ENCODE measurements around the gene PPM1H. TPM values are rescaled to one million over a fixed set of nuclear protein-coding genes. Genes with fewer than 3 reads are reported as not detected.
A peak's percentile ranks its signal among the peaks of the same experiment; 100 is the strongest.

The PPM1H gene
- total RNA-seq, 1 experiment from 2014 or later, result 9.7 TPM

DNA sequence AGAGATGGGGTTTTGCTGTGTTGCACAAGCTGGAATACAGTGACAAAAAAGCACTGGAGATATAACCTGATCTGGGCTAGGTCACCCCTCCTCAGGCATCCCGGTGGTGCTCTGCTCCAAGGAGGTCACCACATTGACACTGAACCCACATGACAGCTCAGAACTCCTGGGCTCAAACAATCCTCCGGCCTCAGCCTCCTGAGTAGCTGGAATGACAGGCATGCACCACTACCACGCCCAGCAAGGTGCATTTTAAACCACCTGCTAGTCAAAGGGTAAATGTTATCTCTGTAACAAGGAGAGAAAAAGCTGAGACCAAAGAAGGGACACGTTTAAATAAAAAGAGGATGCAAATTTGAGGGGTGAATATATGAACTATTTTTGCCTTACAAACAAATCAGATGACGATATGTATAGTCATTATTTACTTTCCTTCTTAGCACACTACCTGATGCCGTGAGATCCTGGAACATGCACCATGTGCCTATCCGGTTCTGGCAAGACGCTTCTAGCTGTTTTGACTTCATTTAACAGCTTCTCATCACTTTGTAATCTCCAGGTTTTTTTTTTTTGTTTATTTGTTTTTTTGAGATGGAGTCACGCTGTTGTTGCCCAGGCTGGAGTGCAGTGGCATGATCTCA lies 135.1 kb downstream of the PPM1H start:
- DNase-seq (ENCODE audit: low read depth), result no peak

DNA sequence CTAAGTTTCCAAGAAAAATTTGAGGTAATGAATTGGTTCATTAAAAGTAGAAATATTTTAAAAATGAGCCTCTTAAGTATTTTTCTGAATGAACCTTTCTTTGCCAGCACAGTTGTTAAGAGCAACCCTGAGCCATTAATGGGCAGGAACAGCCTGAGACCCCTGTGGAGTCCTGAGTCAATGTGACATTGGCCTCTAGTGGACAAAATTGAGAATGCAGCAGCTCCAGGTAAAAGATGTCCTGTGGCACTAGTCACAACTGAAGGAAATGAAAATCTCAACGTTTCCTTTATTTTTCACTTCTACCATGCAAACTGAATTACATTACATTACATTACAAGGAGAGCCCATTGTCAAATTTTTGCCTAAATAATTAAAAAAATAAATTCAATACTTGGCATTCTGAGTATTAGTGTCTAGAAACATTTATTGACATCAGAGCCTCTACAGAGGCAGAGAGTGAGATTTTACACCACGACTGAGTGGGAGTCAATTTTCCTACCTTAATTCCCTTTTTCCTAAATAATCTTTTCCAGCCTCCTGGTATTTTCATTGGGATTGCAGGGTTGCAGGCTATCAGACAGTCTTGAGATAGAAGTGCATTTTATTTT lies 135.7 kb downstream of the PPM1H start:
- DNase-seq (ENCODE audit: low read depth), result peak; percentile 83

DNA sequence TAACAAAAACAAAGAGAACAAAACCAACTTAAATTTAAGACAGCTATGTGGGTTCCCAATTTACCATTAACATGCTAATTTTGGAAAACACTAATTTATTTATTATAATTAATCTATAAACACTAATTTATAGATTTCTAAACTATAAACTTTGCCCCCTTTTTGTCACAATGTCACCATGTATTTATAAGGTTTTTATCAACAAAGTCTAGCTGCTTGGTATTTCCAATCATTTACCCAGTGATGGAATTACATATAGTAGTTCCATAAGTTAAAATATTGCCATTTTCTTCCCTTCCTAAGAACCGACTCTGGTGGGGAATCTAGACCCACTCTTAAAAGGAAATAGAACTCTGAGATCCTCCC lies 140.7 kb downstream of the PPM1H start:
- no peak for DNase-seq (ENCODE audit: low read depth)

DNA sequence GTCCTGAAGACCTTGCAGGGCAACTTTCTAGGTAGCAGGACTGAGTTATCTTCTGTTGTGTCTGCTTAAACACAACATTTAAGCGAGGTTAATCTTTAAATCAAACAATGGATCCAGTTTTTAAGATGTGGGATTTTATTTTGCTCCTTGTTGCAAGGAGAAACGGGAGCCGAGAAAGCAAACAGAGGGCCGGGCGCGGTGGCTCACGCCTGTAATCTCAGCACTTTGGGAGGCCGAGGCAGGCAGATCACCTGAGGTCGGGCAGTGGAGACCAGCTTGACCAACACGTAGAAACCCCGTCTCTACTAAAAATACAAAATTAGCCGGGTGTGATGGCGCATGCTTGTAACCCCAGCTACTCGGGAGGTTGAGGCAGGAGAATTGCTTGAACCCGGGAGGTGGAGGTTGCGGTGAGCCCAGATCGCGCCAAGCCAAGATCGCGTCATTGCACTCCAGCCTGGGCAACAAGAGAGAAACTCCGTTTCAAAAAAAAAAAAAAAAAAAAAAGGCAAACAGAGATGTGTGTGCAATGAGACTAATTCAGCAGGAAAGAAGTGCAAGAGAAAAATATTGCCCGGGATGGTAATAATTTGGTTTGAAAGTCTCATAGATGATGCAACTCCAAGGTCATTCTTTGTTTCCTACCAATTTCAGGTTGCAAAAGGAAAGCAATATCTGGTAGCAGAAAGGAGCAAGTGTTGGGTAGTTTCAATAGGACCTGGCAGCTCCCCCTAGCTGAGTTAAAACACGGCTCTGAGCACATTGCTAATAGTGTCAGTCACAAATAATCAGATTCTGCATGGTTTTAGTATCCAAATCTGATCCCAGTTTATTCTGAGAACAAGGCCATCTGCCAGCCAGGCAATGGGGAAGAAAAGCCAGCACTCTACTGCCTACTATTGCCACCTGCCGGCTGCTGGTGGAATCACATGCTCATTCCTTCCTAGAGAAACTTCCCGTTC lies 141.4 kb downstream of the PPM1H start:
- peak; percentile 92 for DNase-seq (ENCODE audit: low read depth)

DNA sequence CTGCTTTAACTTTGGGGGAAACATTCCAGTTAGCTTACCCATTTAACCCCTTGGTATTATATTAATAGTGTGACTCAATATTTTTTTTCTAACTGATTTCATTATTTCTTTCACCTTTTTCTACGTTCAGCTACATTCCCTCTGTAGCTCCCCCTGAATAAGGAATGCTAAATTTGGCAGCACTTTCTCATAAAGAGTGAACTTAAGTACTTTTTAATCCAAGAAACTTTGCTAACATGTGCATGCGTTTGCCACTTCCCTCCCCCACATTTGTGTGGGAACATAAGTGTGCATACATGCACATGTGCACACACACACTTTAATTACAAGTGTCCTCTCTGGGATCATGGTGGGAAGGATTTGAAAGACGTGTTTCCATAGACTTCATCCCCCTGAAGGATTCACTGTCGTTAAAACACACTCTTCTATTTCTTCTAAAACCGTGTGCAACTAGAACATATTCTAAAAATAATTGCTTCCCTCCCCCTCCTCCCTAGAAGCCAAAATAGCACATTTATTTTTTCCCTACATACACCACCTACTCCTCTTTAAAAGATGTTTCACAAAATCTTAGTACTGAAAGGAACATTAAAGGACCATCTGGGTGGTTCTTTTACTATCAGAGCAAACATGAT lies 142.6 kb downstream of the PPM1H start:
- DNase-seq (ENCODE audit: low read depth), result no peak

DNA sequence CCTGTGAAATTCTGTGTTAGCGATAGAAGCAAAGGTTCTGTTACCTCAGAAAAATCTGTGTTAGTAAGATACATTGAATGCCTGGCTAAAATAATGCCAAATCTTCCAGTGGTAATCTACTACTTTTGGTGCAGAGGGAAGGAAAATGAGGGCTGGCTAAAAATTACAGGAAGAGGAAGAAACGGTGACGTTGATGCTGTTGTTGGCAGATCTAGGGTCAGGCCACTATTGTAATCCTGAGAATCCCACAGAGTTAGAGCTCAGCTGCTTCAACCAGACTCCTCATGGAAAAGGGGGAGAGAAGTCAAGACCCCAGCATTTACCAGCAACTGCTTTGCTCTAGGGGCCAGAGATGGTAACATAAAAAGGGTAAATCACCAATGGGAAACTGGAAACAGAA lies 145.1 kb downstream of the PPM1H start:
- DNase-seq (ENCODE audit: low read depth), result no peak

DNA sequence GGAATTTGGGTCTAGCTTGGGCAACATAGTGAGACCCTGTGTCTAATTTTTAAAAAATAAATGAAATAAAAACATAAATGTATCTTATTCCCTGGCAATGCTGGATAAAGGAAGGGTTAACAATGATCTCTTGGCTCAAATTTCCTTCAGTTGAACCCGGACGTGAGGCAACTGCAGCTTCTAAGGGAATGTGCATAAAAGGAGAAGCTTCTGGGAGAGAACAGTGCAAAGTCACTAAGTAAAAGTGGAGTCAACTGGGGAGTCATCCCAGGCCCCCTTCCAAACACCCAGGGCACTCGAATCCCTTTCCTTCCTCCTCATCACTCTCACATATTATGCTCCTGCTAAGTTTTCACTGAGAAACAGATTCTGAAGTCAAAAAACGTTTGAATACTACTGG lies 147.3 kb downstream of the PPM1H start:
- DNase-seq (ENCODE audit: low read depth), result peak; percentile 26

DNA sequence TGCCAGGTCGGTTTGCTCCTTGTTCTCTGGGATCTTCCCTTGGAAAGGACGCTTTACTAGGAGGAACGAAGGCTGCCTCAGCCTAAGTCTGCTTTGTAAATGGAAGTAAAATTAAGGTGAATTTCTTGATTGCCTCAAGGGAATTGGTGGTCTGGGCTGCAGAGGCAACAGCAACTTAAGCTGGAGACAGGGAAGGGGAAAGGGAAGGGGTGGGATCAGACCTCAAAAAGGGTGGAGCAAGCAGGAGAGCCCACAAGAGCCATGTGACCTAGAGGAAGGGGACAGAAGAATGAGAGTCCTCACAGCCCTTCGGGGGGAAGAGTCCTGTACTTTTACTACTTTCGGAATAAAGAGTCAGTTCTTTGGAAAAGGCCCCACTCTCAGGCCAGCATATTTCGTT lies 147.9 kb downstream of the PPM1H start:
- DNase-seq (ENCODE audit: low read depth), result peak; percentile 77

DNA sequence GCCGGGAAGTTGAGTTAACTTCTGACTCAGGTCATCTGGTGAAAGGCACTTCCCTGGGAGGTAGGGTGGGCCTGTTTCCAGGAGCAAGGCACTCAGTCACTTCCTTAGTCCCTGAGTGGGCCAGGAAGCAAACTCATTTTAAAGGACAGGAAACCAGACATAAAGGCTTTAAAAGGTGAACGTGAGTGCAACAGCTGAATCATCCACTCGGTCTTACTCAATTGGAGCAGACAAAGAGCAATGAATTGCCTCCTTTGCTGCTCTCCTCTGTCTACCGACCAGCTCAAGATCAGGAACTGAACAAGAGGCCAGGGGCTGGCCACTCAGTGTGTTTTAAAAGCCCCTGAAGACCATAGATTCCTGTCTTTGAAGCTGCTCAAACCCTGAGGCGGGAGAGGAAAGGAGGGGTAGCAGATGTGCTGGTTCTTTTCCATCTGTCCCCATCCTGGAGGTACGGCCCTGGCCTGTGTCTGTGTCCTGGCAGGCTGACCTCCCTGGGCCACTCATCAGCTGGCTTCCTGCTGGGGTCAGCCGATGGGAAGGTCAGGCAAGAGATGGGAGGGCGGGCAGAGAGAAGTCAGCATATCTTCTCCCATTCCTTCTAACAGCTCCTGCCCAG lies 148.9 kb downstream of the PPM1H start:
- peak; percentile 99 for DNase-seq (ENCODE audit: low read depth)

DNA sequence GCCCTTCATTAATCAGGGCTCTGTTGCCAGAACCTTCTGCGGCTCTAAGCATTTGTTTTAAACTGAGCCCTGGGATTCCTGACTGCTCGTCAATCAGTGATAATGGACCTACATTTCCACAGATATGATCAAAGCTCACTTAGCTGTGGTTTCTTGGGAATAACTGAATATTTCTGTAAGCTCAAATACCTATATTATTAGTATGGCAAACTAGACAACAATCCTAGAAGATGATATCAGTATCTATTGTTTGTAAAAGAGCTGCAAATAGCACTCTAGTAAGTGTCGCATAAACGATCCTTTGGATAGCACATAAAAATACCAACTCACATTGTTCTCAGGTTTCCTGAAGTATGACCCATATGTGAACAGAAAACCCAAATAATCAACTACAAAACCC lies 150.4 kb downstream of the PPM1H start:
- no peak for DNase-seq (ENCODE audit: low read depth)

DNA sequence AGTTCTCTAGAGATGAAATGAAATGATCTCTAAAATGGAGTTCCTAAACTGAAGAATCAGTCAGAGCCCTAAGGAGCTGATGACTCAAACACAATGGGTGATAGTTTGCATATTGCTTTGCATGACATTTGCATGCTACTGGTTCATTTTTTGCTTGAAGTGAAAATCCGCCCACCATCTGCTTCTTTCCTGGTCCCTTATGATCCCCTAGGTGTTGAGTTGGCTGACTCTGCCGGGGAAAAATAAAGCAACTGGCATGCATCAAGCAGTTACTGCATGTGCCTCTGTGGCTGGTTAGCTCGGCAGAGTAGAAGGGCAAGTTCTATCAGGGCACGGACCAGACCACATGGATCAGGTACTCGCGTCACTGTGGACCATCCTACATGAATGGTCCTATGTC lies 151.1 kb downstream of the PPM1H start:
- no peak for DNase-seq (ENCODE audit: low read depth)

DNA sequence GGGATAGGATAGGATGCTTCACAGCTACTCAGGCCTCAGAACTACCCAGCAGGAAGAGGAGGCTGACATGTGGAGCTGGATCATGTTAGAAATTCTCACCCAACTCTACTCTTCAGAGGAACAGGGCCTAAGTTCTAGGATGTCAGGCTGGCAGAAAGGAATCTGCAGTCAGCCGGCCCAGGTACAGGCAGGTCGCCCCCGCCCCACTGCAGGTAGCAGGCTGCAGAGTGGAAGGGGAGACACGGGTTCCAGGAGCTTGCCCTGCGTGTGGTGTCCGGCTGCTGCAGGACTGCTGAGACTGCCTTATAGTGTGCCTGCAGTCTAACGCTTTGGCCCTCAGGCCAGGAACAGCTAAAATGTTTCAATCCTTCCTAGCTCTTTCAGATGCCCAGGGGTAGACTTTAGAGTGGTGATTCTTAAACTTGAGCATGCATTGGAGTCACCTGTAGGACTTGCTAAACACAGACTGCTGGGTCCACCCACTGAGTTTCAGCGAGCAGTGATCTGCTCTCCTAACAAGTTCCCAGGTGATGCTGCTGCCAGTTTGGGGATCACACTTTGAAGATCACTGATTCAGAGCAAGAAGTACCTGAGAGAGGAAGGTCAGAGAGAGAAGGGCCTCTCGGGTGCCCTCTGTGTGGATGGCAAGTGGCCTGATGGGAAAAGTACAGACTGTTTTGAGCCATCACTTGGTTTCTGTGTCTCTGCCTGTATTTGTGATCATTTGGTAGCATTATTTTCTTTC lies 153.6 kb downstream of the PPM1H start:
- DNase-seq (ENCODE audit: low read depth), result no peak

DNA sequence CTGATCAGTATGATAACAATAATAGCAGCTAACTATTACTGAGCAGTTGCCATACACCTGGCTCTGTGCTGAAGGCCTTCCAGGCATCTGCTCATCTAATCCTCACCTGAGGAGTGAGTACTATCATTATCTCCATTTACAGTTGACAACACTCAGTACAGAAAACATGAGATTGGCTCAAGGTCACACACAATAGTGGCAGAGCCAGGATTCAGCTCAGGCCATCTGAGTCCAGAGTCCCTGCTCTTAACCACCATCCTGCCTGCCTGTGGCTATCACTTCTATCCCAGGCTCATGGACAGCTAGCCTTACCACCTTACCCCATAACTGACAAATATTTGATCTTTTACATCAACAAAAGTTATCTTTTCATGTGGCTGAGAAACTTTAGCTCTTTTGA lies 155.5 kb downstream of the PPM1H start:
- DNase-seq (ENCODE audit: low read depth), result no peak

DNA sequence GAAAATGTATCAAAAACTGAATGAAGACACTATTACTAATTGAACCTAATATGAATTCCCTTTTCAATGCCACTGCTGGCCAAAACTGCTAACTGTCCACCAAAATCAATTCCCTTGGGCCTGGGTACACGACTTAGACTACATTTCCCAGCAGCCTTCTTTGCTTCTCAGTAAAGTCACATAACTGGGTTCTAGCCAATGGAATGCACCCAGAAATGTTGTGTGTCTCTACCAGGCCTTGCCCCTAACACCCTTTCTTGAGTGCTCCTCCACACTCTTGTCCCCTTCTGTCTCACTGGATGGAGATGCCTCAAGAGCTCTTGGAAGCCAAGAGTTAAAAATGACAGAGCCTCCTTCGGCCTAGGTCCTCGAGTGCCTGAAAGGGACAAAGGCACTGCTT lies 156.8 kb downstream of the PPM1H start:
- no peak for DNase-seq (ENCODE audit: low read depth)

DNA sequence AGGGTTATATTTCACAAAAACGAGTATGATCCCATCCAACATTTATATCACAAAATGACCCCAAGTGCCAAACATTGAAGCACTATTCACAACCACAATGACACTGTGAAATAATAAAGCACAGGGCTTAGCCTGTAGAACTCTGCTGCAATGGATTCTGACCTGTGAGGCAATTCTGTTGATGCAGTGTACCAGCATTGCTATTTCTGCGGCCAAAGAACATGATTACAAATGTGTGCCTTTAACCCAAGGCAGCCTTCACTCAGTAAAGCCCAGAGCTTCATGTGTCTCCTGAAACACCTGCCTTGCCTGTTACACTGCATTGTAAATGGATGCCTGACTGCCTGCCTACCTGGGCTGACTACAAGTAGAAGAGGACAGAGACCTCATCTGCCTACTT lies 158.0 kb downstream of the PPM1H start:
- DNase-seq (ENCODE audit: low read depth), result no peak

DNA sequence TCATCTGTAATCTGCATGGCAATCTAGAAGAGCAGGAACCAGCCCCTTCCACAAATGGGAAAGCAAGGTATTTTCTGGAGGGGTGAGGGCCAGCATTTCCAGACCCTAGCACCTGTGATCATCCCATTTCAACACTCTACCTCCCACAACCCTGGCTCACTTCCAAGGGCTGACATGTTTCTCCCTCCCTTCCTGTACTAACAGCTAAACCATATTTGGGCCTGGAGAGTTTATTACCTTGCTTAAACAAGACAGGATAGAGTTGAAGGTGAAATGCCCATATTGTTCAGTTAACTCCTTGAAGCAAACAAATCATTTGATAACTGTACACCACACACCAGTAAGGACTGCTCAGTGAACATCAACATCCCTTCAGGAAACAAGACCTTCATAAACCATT lies 158.4 kb downstream of the PPM1H start:
- no peak for DNase-seq (ENCODE audit: low read depth)

DNA sequence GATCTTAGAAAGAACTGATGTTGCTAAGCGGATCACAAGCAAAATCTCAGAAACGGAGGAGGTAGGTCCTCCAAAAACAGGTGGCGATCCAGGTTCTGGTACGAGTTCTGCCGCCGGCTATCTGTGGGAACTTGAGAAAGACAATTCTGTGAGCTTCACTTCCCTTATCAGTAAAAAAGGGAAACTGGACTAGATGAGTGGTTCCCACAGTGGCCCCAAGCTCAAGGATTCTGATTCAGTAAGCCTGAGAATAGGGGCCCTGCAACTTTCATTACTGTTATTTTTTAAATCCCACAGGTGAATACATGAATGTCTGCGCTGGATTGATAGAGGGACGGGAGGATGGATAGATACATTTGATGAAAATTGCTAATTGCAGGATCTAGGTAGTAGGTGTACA lies 160.2 kb downstream of the PPM1H start:
- DNase-seq (ENCODE audit: low read depth), result no peak

DNA sequence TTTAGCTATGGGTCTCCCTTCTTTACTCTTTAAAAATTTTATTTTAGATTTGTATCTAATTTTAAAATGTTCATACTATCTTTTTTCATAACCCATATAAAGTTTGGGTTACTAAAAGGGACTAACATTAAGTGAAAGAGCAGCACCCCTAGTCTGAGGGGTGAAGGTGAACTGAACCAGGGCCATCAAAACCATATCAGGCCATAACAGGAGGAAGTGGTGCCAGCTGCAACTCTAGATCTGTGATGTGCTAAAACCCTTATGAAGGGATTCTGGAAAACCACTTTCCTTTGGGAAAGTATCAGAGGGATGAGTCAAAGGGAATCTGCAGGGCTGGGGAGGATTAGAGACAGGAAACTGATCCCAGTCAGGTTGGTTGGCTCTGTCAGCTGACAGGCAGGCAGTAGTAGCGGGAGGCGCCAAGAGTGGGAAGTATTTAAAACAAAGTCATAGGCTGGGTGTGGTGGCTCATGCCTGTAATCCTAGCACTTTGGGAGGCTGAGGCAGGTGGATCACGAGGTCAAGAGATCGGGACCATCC lies 162.5 kb downstream of the PPM1H start:
- DNase-seq (ENCODE audit: low read depth), result peak; percentile 75

DNA sequence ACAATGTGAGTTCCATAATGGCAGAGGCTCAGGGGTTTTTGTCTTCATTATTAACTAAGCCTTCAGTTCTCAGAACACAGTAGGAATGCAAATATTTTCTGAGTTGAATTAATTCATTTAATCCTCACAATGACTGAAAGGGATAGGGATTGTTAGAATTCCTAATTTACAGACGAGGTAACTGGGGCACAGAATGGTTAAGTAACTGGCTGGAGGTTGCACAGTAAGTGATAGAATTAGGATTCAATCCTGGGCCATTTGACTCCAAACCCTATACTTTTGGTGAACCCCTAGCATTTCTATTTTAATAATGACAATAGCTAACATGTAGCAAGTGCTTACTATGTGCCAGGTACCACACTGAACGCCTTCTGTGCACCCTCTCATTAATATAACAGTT lies 163.1 kb downstream of the PPM1H start:
- DNase-seq (ENCODE audit: low read depth), result no peak

DNA sequence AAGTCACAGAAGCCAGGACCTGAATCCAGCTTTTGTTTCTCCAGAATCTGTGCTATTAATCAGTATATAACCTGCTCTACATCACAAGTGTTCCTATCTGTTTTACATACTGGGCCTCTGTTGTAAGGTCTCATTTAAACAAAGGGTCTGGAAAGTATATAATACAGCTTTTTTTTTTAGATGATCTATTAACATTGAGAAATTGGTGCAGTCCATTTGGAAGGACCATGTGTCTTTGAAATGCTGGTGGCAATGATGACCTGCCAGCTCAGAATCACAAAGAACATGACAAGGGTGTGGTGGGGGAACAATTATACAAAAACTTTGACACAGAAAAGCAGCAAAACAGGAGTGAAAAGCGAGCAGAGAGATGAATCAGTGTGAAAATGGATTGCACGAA lies 164.6 kb downstream of the PPM1H start:
- no peak for DNase-seq (ENCODE audit: low read depth)

DNA sequence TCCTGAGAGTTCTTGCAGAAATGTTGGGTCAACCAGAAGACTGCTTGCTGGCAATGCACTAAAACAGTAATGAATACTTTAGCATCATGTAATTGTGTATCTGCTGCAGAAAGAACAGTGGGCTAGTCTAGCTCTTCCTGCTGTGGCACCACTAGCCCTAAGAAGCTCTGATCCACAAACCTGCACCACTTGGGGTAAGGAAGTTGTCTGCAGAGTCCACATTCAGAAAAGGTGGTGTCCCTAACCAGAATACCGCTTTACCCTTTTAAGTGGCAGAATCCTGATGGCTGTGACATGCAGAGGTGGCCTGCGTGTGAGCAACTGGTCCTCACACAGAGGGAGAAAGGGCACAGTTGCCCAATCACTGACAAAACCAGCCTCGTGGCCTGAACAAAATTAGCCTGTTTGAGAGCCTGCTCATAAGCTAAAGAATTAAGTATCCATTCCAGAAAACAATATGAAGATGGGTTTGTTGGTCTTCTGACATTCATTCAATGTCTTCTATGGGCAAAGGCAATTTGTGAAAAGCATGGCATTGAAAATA lies 165.8 kb downstream of the PPM1H start:
- no peak for DNase-seq (ENCODE audit: low read depth)
